GM23338 (cell line): ENCODE results near the gene MED12L. TPM values are rescaled to one million over a fixed set of nuclear protein-coding genes. Genes with fewer than 3 reads are reported as not detected.

Experiments used
- ATAC-seq: fragments of 200-7000 bp; cut with Tn5 transposase; 3 replicates; pipeline ENCODE4 v1.9.1; 2020
- DNase-seq: peaks from one replicate; pipeline ENCODE4 v3.0.0-alpha.2; 2015; ENCODE audit warnings: low spot score
- H2AFZ ChIP-seq: fragments of 200-600 bp; sonication (generic); 2 replicates; pipeline ENCODE4 v1.8.0; 2016; ENCODE audit warnings: antibody characterized with exemption, mild to moderate bottlenecking, moderate library complexity
- H3F3A ChIP-seq: fragments of 200-600 bp; sonication (generic); replicated peaks from 2 replicates; pipeline ENCODE4 v1.8.0; 2017; ENCODE audit warnings: antibody characterized with exemption, mixed run types, low read depth
- H3K27ac ChIP-seq: fragments of 200-600 bp; sonication (generic); 2 replicates; pipeline ENCODE4 v1.6.1; 2016; ENCODE audit warnings: low read depth
- H3K27me3 ChIP-seq: fragments of 200-600 bp; sonication (generic); 2 replicates; pipeline ENCODE4 v1.8.0; 2016; ENCODE audit warnings: mild to moderate bottlenecking, mixed run types, moderate library complexity; ENCODE audit not compliant: insufficient read depth
- H3K36me3 ChIP-seq: fragments of 200-600 bp; sonication (generic); 2 replicates; pipeline ENCODE4 v1.8.0; 2016; ENCODE audit warnings: mild to moderate bottlenecking; ENCODE audit not compliant: insufficient read depth
- H3K4me1 ChIP-seq: fragments of 200-600 bp; sonication (generic); 2 replicates; pipeline ENCODE4 v1.8.0; 2016; ENCODE audit warnings: mild to moderate bottlenecking, moderate library complexity; ENCODE audit not compliant: insufficient read depth
- H3K4me2 ChIP-seq: fragments of 200-600 bp; sonication (generic); 2 replicates; pipeline ENCODE4 v1.7.1; 2017; ENCODE audit warnings: mixed run types
- H3K4me3 ChIP-seq: fragments of 200-600 bp; sonication (generic); 2 replicates; pipeline ENCODE4 v1.6.1; 2016; ENCODE audit warnings: mixed run types
- H3K79me2 ChIP-seq: fragments of 200-600 bp; sonication (generic); replicated peaks from 2 replicates; pipeline ENCODE4 v1.8.0; 2017; ENCODE audit warnings: mild to moderate bottlenecking; ENCODE audit not compliant: insufficient read depth
- H3K9me2 ChIP-seq: fragments of 200-600 bp; sonication (generic); 2 replicates; pipeline ENCODE4 v1.8.0; 2017; ENCODE audit not compliant: insufficient read depth
- H4K20me1 ChIP-seq: fragments of 200-600 bp; sonication (generic); replicated peaks from 2 replicates; pipeline ENCODE4 v1.8.0; 2017; ENCODE audit warnings: mild to moderate bottlenecking; ENCODE audit not compliant: insufficient read depth
- H3K27ac Mint-ChIP-seq: 2 replicates; pipeline ENCODE4 v1.8.0; 2020; ENCODE audit warnings: inconsistent platforms, mild to moderate bottlenecking, moderate library complexity, mixed read lengths
- H3K27me3 Mint-ChIP-seq: 3 replicates; pipeline ENCODE4 v1.8.0; 2022; ENCODE audit warnings: low read depth, mild to moderate bottlenecking, moderate library complexity, mixed read lengths, inconsistent platforms; ENCODE audit not compliant: insufficient read depth, poor library complexity
- H3K36me3 Mint-ChIP-seq: 3 replicates; pipeline ENCODE4 v1.8.0; 2021; ENCODE audit warnings: low read depth, mild to moderate bottlenecking, inconsistent platforms, moderate library complexity, mixed read lengths
- H3K4me1 Mint-ChIP-seq: 3 replicates; pipeline ENCODE4 v1.8.0; 2020; ENCODE audit warnings: mild to moderate bottlenecking, inconsistent platforms, mixed read lengths
- H3K4me3 Mint-ChIP-seq: 3 replicates; pipeline ENCODE4 v1.8.0; 2021; ENCODE audit warnings: moderate library complexity, mild to moderate bottlenecking, inconsistent platforms, mixed read lengths
- H3K9me3 Mint-ChIP-seq: 3 replicates; pipeline ENCODE4 v1.8.0; 2020; ENCODE audit warnings: moderate library complexity, mild to moderate bottlenecking, inconsistent platforms, mixed read lengths
- CREB1 ChIP-seq: fragments of 250-450 bp; sonication (Bioruptor Pico); IDR thresholded peaks from 2 replicates; pipeline ENCODE4 v1.5.0; 2020; ENCODE audit warnings: low read depth, mild to moderate bottlenecking, moderate library complexity
- CTCF ChIP-seq, 2 experiments: fragments of 200-600 bp in 1 of 2; sonication (generic) in 1 of 2; conservative IDR thresholded peaks; 2 replicates each; pipeline versions ENCODE4 v1.5.1 to v1.6.1; 2016 to 2017; ENCODE audit warnings: antibody characterized with exemption in 2 of 2, low read depth in 2 of 2, mild to moderate bottlenecking in 2 of 2, moderate library complexity in 1 of 2
- ETS1 ChIP-seq: IDR thresholded peaks from 2 replicates; pipeline ENCODE4 v1.6.1; 2016; ENCODE audit warnings: antibody characterized with exemption
- EZH2 ChIP-seq: fragments of 200-600 bp; sonication (generic); IDR thresholded peaks from one replicate; pipeline ENCODE4 v1.8.0; 2017; ENCODE audit warnings: antibody characterized with exemption, mild to moderate bottlenecking, low read depth; ENCODE audit not compliant: unreplicated experiment
- EZH2phosphoT487 ChIP-seq: fragments of 200-600 bp; sonication (generic); IDR thresholded peaks from one replicate; pipeline ENCODE4 v1.8.1; 2018; ENCODE audit warnings: antibody characterized with exemption; ENCODE audit not compliant: unreplicated experiment
- JUNB ChIP-seq: IDR thresholded peaks from one replicate; pipeline ENCODE4 v1.6.1; 2016; ENCODE audit warnings: antibody characterized with exemption; ENCODE audit not compliant: unreplicated experiment
- NANOG ChIP-seq: IDR thresholded peaks from 2 replicates; pipeline ENCODE4 v1.6.1; 2016; ENCODE audit warnings: antibody characterized with exemption, borderline replicate concordance
- POLR2AphosphoS5 ChIP-seq: IDR thresholded peaks from 2 replicates; pipeline ENCODE4 v1.6.1; 2016; ENCODE audit warnings: antibody characterized with exemption, low read depth
- REST ChIP-seq: IDR thresholded peaks from one replicate; pipeline ENCODE4 v1.6.1; 2018; ENCODE audit warnings: antibody characterized with exemption; ENCODE audit not compliant: unreplicated experiment
- STAT1 ChIP-seq: IDR thresholded peaks from one replicate; pipeline ENCODE4 v1.6.1; 2016; ENCODE audit warnings: antibody characterized with exemption; ENCODE audit not compliant: unreplicated experiment
- ZNF114 ChIP-seq: fragments of 250-450 bp; sonication (Bioruptor Pico); IDR thresholded peaks from 2 replicates; pipeline ENCODE4 v1.5.0; 2020; ENCODE audit warnings: mild to moderate bottlenecking, moderate library complexity
- ZNF331 ChIP-seq: fragments of 250-450 bp; sonication (Bioruptor Pico); IDR thresholded peaks from 2 replicates; pipeline ENCODE4 v1.5.0; 2020; ENCODE audit warnings: low read depth, mild to moderate bottlenecking, moderate library complexity
- ZNF462 ChIP-seq: fragments of 250-450 bp; sonication (Bioruptor Pico); IDR thresholded peaks from 2 replicates; pipeline ENCODE4 v1.5.0; 2020; ENCODE audit warnings: mild to moderate bottlenecking, moderate library complexity
- polyA plus RNA-seq: library from polyadenylated mRNA; unstranded; fragments of >200 nt; fragmentation: Nextera tagmentation; extraction: Ambion mirVana; gene quantifications from 2 replicates; pipeline ENCODE4 v1.2.1, GENCODE V29; 2016
- total RNA-seq: library from RNA; depleted of rRNA; stranded (reverse); fragments of >200 nt; shearing (Covaris generic); gene quantifications from 2 replicates; pipeline ENCODE4 v1.2.3, GENCODE V29; 2014

The MED12L gene
- total and polyA plus RNA-seq, 2 experiments from 2014 or later = 5.7 to 25.0 TPM

- H3K79me2 ChIP-seq = no peaks in the 10 kb centered on the region
- DNase-seq = no peak
- H2AFZ ChIP-seq = no peak overlapping the region
- no peak overlapping the region for H3K4me2 ChIP-seq
- TF ChIP-seq NANOG = no peak
- no peak for TF ChIP-seq STAT1
- TF ChIP-seq EZH2 = no peak
- no peak for TF ChIP-seq CTCF (conservative IDR thresholded peaks at IDR 0.05; ENCODE audit: low read depth in 2 of 2)
- TF ChIP-seq CREB1 (CRISPR knock-in tag) = no peak
- no peak for TF ChIP-seq EZH2phosphoT487
- no peak for TF ChIP-seq ZNF331 (CRISPR knock-in tag)
- TF ChIP-seq REST = no peak
- TF ChIP-seq JUNB = no peak
- TF ChIP-seq ZNF114 (CRISPR knock-in tag) = no peak
- TF ChIP-seq ZNF462 = no peak
- TF ChIP-seq ETS1 = no peak
- no peak for TF ChIP-seq POLR2AphosphoS5
- H3K36me3 ChIP-seq = no peaks in the 10 kb centered on the region
- Mint-ChIP-seq H3K4me3 (no peak overlapping the region), H3K9me3 (no peaks in the 10 kb centered on the region), H3K4me1 (peaks cover 15% of the 10 kb centered on the region), H3K27ac (no peak overlapping the region), H3K36me3 (no peaks in the 10 kb centered on the region), H3K27me3 (no peaks in the 10 kb centered on the region)
- no peaks in the 10 kb centered on the region for H4K20me1 ChIP-seq
- ATAC-seq = no peak
- no peaks in the 10 kb centered on the region for H3F3A ChIP-seq
- H3K4me1 ChIP-seq = no peaks in the 10 kb centered on the region; the same call in 1 of the 2 replicates
- no peak overlapping the region for H3K27ac ChIP-seq
- H3K27me3 ChIP-seq = no peaks in the 10 kb centered on the region
- no peaks in the 10 kb centered on the region; the same call in 1 of the 2 replicates for H3K9me2 ChIP-seq
- no peak overlapping the region for H3K4me3 ChIP-seq
These were observed 246.2 kb downstream of the MED12L start for GRCh38 chr3:151331696-151332095.
